Measurements from ENCODE around the gene USP36. TPM values are rescaled to one million over a fixed set of nuclear protein-coding genes. Genes with fewer than 3 reads are reported as not detected.

Gene USP36
- total RNA-seq, 2 donors from 2014 or later = 57.1 to 62.5 TPM

- Mint-ChIP-seq H3K36me3 (ENCODE audit: low read depth) (peaks cover 70% of the 10 kb centered on the region), H3K27me3 (ENCODE audit: insufficient read depth) (no peaks in the 10 kb centered on the region), H3K4me1 (no peaks in the 10 kb centered on the region), H3K9me3 (no peaks in the 10 kb centered on the region), H3K27ac (peak overlapping the region; percentile 68), H3K4me3 (no peak overlapping the region)
- H3K27me3 ChIP-seq (ENCODE audit: control insufficient read depth, insufficient read depth, low read length, poor library complexity, severe bottlenecking) = no peaks in the 10 kb centered on the region
- H3K9me3 ChIP-seq (ENCODE audit: control insufficient read depth, low read length) = no peaks in the 10 kb centered on the region
- no peak for DNase-seq
- WGBS, 2 experiments (ENCODE audit: insufficient coverage in 1 of 2, insufficient read length in 1 of 2) = 95 to 96% methylated on average over 8 to 11 of the region's 11 CpGs
- H3K36me3 ChIP-seq (ENCODE audit: control insufficient read depth, insufficient read depth, low read length) = peaks cover 63% of the 10 kb centered on the region
- no peaks in the 10 kb centered on the region for H3K4me1 ChIP-seq (ENCODE audit: control insufficient read depth, insufficient read depth, low read length)
- H3K27ac ChIP-seq (ENCODE audit: low read depth, low read length) = no peak overlapping the region
- no peak overlapping the region for H3K9ac ChIP-seq (ENCODE audit: extremely low read depth, low read length, poor library complexity, severe bottlenecking)
- no peak overlapping the region for H3K4me3 ChIP-seq (ENCODE audit: low read length)
- no peak for TF ChIP-seq CTCF (conservative IDR thresholded peaks at IDR 0.05)
These were observed 35.8 kb downstream of the USP36 start for GRCh38 chr17:78804777-78805176.

DNA sequence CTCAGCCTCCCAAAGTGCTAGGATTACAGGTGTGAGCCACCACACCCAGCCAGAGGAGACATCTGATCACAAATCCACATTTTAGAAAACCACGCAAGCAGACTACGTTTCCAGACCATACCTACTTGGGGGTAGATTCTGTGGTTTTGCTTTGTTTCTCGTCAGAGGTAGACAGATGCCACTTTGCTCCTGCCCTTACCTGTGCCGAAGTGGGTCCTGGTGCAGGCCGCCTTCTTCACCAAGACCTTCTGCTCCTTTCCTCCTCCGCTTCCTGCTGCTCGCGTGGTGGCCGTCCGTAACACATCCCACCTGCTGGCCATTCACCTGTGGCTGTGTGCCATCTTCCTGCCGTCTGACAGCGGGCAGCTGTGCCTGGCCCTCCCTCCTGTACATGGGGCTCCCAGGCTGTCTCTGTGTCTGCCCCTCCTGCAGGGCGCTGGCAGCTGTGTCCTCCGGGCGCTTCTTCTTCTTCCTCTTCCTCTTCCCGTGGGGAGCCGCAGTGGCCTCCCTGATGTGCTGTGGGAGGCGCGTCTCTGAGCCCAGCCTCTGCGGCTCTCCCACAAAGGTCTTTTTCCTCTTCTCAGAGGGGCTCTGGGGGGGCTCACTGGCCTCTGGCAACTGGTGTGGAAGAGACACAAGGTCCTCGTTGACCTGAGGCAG, 37.3 kb downstream of the USP36 start:
- no peaks in the 10 kb centered on the region for H3K9me3 Mint-ChIP-seq
- Histone ChIP-seq H3K27ac (ENCODE audit: low read depth, low read length) (no peak overlapping the region), H3K27me3 (ENCODE audit: control insufficient read depth, insufficient read depth, low read length, poor library complexity, severe bottlenecking) (no peaks in the 10 kb centered on the region), H3K9me3 (ENCODE audit: control insufficient read depth, low read length) (no peaks in the 10 kb centered on the region), H3K9ac (ENCODE audit: extremely low read depth, low read length, poor library complexity, severe bottlenecking) (no peak overlapping the region), H3K4me3 (ENCODE audit: low read length) (no peak overlapping the region), H3K4me1 (ENCODE audit: control insufficient read depth, insufficient read depth, low read length) (no peaks in the 10 kb centered on the region), H3K36me3 (ENCODE audit: control insufficient read depth, insufficient read depth, low read length) (peaks cover 55% of the 10 kb centered on the region)
- H3K4me3 Mint-ChIP-seq = no peak overlapping the region
- 94 to 98% methylated on average over 13 to 21 of the region's 21 CpGs for WGBS, 2 experiments (ENCODE audit: insufficient coverage in 1 of 2, insufficient read length in 1 of 2)
- no peak for DNase-seq
- no peaks in the 10 kb centered on the region for H3K27me3 Mint-ChIP-seq (ENCODE audit: insufficient read depth)
- no peaks in the 10 kb centered on the region for H3K4me1 Mint-ChIP-seq
- TF ChIP-seq CTCF (conservative IDR thresholded peaks at IDR 0.05) = no peak
- H3K27ac Mint-ChIP-seq = no peak overlapping the region
- peaks cover 70% of the 10 kb centered on the region for H3K36me3 Mint-ChIP-seq (ENCODE audit: low read depth)

DNA sequence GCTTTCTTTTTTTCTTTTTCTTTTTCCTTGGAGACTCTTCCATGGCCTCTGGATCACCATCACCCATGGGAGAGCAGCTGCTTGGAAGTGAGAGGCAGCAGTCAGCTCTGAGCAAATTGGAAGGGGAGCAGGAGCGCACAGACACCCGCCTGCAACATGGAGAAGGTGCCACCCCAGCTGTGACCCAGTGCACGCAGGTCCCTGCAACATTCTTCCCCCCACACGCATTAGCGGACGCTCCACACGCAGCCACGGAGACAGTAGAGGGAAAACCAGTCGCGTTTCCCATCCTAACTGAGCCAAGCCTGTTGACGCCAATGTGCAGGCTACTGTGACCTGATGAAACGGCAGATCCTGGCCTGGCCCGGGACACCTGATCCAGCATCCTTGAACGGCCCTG, 38.2 kb downstream of the USP36 start:
- Mint-ChIP-seq H3K9me3 (no peaks in the 10 kb centered on the region), H3K36me3 (ENCODE audit: low read depth) (peaks cover 79% of the 10 kb centered on the region), H3K27me3 (ENCODE audit: insufficient read depth) (no peaks in the 10 kb centered on the region), H3K4me1 (no peaks in the 10 kb centered on the region), H3K4me3 (no peak overlapping the region), H3K27ac (no peak overlapping the region)
- 96 to 97% methylated on average over 14 of the region's 14 CpGs for WGBS, 2 experiments (ENCODE audit: insufficient coverage in 1 of 2, insufficient read length in 1 of 2)
- TF ChIP-seq CTCF (conservative IDR thresholded peaks at IDR 0.05) = no peak
- H3K27ac ChIP-seq (ENCODE audit: low read depth, low read length) = no peak overlapping the region
- no peak overlapping the region for H3K4me3 ChIP-seq (ENCODE audit: low read length)
- H3K36me3 ChIP-seq (ENCODE audit: control insufficient read depth, insufficient read depth, low read length) = peaks cover 56% of the 10 kb centered on the region
- no peaks in the 10 kb centered on the region for H3K27me3 ChIP-seq (ENCODE audit: control insufficient read depth, insufficient read depth, low read length, poor library complexity, severe bottlenecking)
- DNase-seq = no peak
- no peaks in the 10 kb centered on the region for H3K9me3 ChIP-seq (ENCODE audit: control insufficient read depth, low read length)
- no peak overlapping the region for H3K9ac ChIP-seq (ENCODE audit: extremely low read depth, low read length, poor library complexity, severe bottlenecking)
- no peaks in the 10 kb centered on the region for H3K4me1 ChIP-seq (ENCODE audit: control insufficient read depth, insufficient read depth, low read length)
